HepG2 (cell line): ENCODE results near the gene YY1. TPM values are rescaled to one million over a fixed set of nuclear protein-coding genes. Genes with fewer than 3 reads are reported as not detected.

Source experiments
- ARID3A ChIP-seq: IDR thresholded peaks from 2 replicates; pipeline ENCODE4 v1.6.1; 2012; ENCODE audit warnings: low read depth, low read length, improper control_type of control experiment
- ATF7-NPFF ChIP-seq: sonication (generic); formaldehyde crosslinking; IDR thresholded peaks from 2 replicates; pipeline ENCODE4 v1.8.1; 2023; ENCODE audit warnings: mild to moderate bottlenecking, low read depth, missing genetic modification reagents, moderate library complexity
- CEBPB ChIP-seq: IDR thresholded peaks from 2 replicates; pipeline ENCODE4 v1.6.1; 2011; ENCODE audit warnings: low read depth, low read length, improper control_type of control experiment, borderline replicate concordance
- DPF2 ChIP-seq: sonication (generic); formaldehyde crosslinking; IDR thresholded peaks from 2 replicates; pipeline ENCODE4 v1.4.0; 2020; ENCODE audit warnings: mild to moderate bottlenecking, low read depth, missing genetic modification reagents, borderline replicate concordance
- EED ChIP-seq: sonication (generic); formaldehyde crosslinking; IDR thresholded peaks from 2 replicates; pipeline ENCODE4 v1.5.0; 2020; ENCODE audit warnings: mild to moderate bottlenecking, missing genetic modification reagents
- EP300 ChIP-seq, 3 experiments: sonication (generic) in 1 of 3; formaldehyde crosslinking in 1 of 3; IDR thresholded peaks; 2 replicates each; pipeline versions ENCODE4 v1.5.1 to v1.6.1; 2011 to 2020; ENCODE audit warnings: low read depth in 2 of 3, low read length in 2 of 3, borderline replicate concordance in 1 of 3, improper control_type of control experiment in 1 of 3, mild to moderate bottlenecking in 1 of 3, missing genetic modification reagents in 1 of 3, moderate library complexity in 1 of 3
- HNF4A ChIP-seq: sonication (generic); formaldehyde crosslinking; IDR thresholded peaks from 2 replicates; pipeline ENCODE4 v1.4.0; 2020; ENCODE audit warnings: missing genetic modification reagents
- RFX3 ChIP-seq: IDR thresholded peaks from 2 replicates; pipeline ENCODE4 v1.6.1; 2016; ENCODE audit warnings: missing biosample characterization, missing genetic modification reagents
- RXRB ChIP-seq: IDR thresholded peaks from 2 replicates; pipeline ENCODE4 v1.6.1; 2016; ENCODE audit warnings: borderline replicate concordance, missing genetic modification reagents, missing compliant biosample characterization
- SOX5 ChIP-seq: IDR thresholded peaks from 2 replicates; pipeline ENCODE4 v1.6.1; 2016; ENCODE audit warnings: borderline replicate concordance
- ZBTB20 ChIP-seq: sonication (generic); formaldehyde crosslinking; IDR thresholded peaks from 2 replicates; pipeline ENCODE4 v1.8.1; 2023; ENCODE audit warnings: missing genetic modification reagents, low read depth, mild to moderate bottlenecking, borderline replicate concordance
- ZBTB37 ChIP-seq: sonication (generic); formaldehyde crosslinking; IDR thresholded peaks from 2 replicates; pipeline ENCODE4 v1.4.0; 2020; ENCODE audit warnings: mild to moderate bottlenecking, missing genetic modification reagents
- ZKSCAN1 ChIP-seq: fragments of 150-350 bp; IDR thresholded peaks from 2 replicates; pipeline ENCODE4 v1.6.1; 2014; ENCODE audit warnings: low read length
- ZNF160 ChIP-seq: sonication (generic); formaldehyde crosslinking; IDR thresholded peaks from 2 replicates; pipeline ENCODE4 v1.8.0; 2022; ENCODE audit warnings: mild to moderate bottlenecking, inconsistent platforms, missing genetic modification reagents
- polyA plus RNA-seq, 8 experiments: library from polyadenylated mRNA; depleted of rRNA in 3 of 8; stranded (reverse) in 7 of 8; unstranded in 1 of 8; fragments of >200 nt; fragmentation: Illumina TruSeq in 4 of 8; extraction: Trizol in 4 of 8; gene quantifications; 2 replicates each; pipeline versions ENCODE4 v1.2.1 to v1.2.3, GENCODE V29; 2011 to 2016; ENCODE audit warnings: low read depth in 4 of 8, missing spikeins in 1 of 8, mixed read lengths in 1 of 8; ENCODE audit not compliant: insufficient read depth in 1 of 8
- total RNA-seq, 5 experiments: library from RNA; depleted of rRNA; stranded (reverse); fragments of >200 nt; fragmentation: Illumina TruSeq; extraction: Trizol; gene quantifications; 2 replicates each; pipeline ENCODE4 v1.2.3, GENCODE V29; 2016; ENCODE audit warnings: low read depth in 1 of 5
- TF ChIP-seq, protein P1 (sequence below): sonication (generic); formaldehyde crosslinking; IDR thresholded peaks from 2 replicates; pipeline ENCODE4 v1.4.0; 2020; ENCODE audit warnings: low read depth, mild to moderate bottlenecking, missing genetic modification reagents
- TF ChIP-seq, protein P2 (sequence below): sonication (generic); formaldehyde crosslinking; conservative IDR thresholded peaks from 2 replicates; pipeline ENCODE4 v1.8.1; 2023; ENCODE audit warnings: missing genetic modification reagents
- TF ChIP-seq, protein P3 (sequence below): sonication (generic); formaldehyde crosslinking; IDR thresholded peaks from 2 replicates; pipeline ENCODE4 v1.4.0; 2020; ENCODE audit warnings: missing genetic modification reagents, borderline replicate concordance

Gene YY1
- total and polyA plus RNA-seq, 2 of the 13 experiments (the other 11 are each of a cell fraction or from before 2014, with no cell fraction given) = 29.4 to 68.1 TPM

DNA sequence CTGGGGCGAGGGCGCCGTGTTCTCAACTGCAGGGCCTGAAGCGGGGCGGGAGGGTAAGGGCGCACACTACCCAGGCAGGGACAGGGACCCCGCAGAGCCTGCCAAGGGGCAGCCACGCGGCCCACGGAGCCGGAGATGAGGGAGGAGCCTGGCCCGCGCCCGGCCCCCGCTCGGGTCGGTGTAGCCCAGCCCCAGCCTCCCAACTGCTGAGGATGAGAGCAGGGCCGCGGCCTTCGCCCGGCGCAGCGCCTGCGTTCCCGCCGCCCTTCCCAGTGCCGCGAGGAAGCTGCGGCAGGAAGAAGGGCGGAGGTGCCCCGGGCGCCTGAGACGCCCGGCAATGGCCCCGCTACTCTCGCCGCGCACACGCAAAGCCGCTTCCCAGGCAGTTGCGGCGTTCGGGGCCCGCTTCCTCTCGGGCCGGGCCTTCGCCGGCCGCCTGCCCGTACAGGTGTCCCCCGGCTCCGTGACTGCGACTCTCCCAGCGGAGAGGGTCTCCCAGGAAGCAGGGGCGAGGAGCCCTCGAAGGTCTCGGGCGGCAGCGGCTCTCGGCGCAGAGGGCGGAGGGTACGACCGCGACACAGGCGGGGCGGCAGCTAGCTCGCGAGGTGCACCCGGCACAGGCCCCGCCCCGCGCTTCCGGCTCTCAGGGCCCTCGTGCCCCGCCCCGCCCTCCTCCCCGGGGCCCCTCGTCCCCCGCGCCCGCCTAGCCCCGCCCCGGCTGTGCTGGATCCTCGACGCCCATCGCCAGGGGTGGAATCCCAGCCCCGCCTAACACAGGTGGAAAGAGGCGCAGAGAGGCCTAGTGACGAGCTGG, 24.8 kb upstream of the YY1 start (continued):
- TF ChIP-seq, protein P1, sequence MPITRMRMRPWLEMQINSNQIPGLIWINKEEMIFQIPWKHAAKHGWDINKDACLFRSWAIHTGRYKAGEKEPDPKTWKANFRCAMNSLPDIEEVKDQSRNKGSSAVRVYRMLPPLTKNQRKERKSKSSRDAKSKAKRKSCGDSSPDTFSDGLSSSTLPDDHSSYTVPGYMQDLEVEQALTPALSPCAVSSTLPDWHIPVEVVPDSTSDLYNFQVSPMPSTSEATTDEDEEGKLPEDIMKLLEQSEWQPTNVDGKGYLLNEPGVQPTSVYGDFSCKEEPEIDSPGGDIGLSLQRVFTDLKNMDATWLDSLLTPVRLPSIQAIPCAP (CRISPR knock-in tag) = no peak; the same call in 1 of the 2 replicates
- TF ChIP-seq ARID3A = no peak
- TF ChIP-seq, protein P2, sequence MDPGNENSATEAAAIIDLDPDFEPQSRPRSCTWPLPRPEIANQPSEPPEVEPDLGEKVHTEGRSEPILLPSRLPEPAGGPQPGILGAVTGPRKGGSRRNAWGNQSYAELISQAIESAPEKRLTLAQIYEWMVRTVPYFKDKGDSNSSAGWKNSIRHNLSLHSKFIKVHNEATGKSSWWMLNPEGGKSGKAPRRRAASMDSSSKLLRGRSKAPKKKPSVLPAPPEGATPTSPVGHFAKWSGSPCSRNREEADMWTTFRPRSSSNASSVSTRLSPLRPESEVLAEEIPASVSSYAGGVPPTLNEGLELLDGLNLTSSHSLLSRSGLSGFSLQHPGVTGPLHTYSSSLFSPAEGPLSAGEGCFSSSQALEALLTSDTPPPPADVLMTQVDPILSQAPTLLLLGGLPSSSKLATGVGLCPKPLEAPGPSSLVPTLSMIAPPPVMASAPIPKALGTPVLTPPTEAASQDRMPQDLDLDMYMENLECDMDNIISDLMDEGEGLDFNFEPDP (CRISPR knock-in tag) = no peak
- TF ChIP-seq CEBPB = no peak
- no peak; the same call in 1 of the 2 replicates for TF ChIP-seq SOX5 (CRISPR knock-in tag)
- TF ChIP-seq DPF2 (CRISPR knock-in tag) = no peak
- peak; percentile 91; the same call in 1 of the 2 replicates for TF ChIP-seq ATF7-NPFF (CRISPR knock-in tag)
- no peak for TF ChIP-seq ZBTB20
- no peak for TF ChIP-seq RFX3
- no peak for TF ChIP-seq ZKSCAN1
- TF ChIP-seq, protein P3, sequence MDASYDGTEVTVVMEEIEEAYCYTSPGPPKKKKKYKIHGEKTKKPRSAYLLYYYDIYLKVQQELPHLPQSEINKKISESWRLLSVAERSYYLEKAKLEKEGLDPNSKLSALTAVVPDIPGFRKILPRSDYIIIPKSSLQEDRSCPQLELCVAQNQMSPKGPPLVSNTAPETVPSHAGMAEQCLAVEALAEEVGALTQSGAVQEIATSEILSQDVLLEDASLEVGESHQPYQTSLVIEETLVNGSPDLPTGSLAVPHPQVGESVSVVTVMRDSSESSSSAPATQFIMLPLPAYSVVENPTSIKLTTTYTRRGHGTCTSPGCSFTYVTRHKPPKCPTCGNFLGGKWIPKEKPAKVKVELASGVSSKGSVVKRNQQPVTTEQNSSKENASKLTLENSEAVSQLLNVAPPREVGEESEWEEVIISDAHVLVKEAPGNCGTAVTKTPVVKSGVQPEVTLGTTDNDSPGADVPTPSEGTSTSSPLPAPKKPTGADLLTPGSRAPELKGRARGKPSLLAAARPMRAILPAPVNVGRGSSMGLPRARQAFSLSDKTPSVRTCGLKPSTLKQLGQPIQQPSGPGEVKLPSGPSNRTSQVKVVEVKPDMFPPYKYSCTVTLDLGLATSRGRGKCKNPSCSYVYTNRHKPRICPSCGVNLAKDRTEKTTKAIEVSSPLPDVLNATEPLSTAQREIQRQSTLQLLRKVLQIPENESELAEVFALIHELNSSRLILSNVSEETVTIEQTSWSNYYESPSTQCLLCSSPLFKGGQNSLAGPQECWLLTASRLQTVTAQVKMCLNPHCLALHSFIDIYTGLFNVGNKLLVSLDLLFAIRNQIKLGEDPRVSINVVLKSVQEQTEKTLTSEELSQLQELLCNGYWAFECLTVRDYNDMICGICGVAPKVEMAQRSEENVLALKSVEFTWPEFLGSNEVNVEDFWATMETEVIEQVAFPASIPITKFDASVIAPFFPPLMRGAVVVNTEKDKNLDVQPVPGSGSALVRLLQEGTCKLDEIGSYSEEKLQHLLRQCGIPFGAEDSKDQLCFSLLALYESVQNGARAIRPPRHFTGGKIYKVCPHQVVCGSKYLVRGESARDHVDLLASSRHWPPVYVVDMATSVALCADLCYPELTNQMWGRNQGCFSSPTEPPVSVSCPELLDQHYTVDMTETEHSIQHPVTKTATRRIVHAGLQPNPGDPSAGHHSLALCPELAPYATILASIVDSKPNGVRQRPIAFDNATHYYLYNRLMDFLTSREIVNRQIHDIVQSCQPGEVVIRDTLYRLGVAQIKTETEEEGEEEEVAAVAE (CRISPR knock-in tag) = no peak
- no peak for TF ChIP-seq ZNF160 (CRISPR knock-in tag)
- no peak for TF ChIP-seq HNF4A (CRISPR knock-in tag)
- TF ChIP-seq EED (CRISPR knock-in tag) = no peak; the same call in 1 of the 2 replicates
- TF ChIP-seq ZBTB37 (CRISPR knock-in tag) = no peak
- no peak for TF ChIP-seq EP300 (IDR thresholded peaks at IDR 0.05; ENCODE audit: low read depth in 2 of 2, low read length in 2 of 2)
- 0 out of 2 replicates have a peak, but pooled peaks have one; percentile 13 for TF ChIP-seq EP300 (CRISPR knock-in tag; IDR thresholded peaks at IDR 0.05; ENCODE audit: borderline replicate concordance)
- TF ChIP-seq RXRB = no peak
